Peyer's patch (tissue), 4 donors: ENCODE measurements around the gene ZC3H4. TPM values are rescaled to one million over a fixed set of nuclear protein-coding genes. Genes with fewer than 3 reads are reported as not detected.

ENCODE experiments used
- DNase-seq, 3 donors: peaks; one replicate each; pipeline ENCODE4 v3.0.0-alpha.2; 2017 to 2019
- H3K27ac ChIP-seq, 4 donors: fragments of 200-600 bp; sonication (generic); one replicate each; pipeline ENCODE4 v1.5.1; 2016 to 2019
- H3K27me3 ChIP-seq, 2 donors: fragments of 200-600 bp; sonication (generic); one replicate each; pipeline ENCODE4 v1.5.1; 2019
- H3K36me3 ChIP-seq, 3 donors: fragments of 200-600 bp; sonication (generic); one replicate each; pipeline ENCODE4 v1.5.1; 2016 to 2019
- H3K4me1 ChIP-seq, 4 donors: fragments of 200-600 bp; sonication (generic); one replicate each; pipeline ENCODE4 v1.5.1; 2016 to 2019
- H3K4me3 ChIP-seq, 4 donors: fragments of 200-600 bp; sonication (generic); 1 replicate in 3 of 4; 2 replicates in 1 of 4; pipeline ENCODE4 v1.5.1; 2016 to 2019; ENCODE audit warnings: mild to moderate bottlenecking in 1 of 4
- H3K9me3 ChIP-seq, 4 donors: fragments of 200-600 bp; sonication (generic); one replicate each; pipeline ENCODE4 v1.5.1; 2016 to 2019; ENCODE audit warnings: mild to moderate bottlenecking in 1 of 4
- POLR2A ChIP-seq, 2 donors: fragments of 450-650 bp; IDR thresholded peaks; one replicate each; pipeline ENCODE4 v1.5.1; 2017; ENCODE audit warnings: antibody characterized with exemption in 2 of 2, mild to moderate bottlenecking in 2 of 2, moderate library complexity in 2 of 2
- total RNA-seq, 4 donors: library from RNA; depleted of rRNA; stranded (reverse); fragments of >200 nt; gene quantifications; one replicate each; pipeline ENCODE4 v1.1.0, GENCODE V29; 2016
- TF ChIP-seq, protein P1 (sequence below), 6 experiments: fragments of 450-650 bp in 4 of 6; fragments of 200-600 bp in 2 of 6; sonication (generic) in 1 of 6; IDR thresholded peaks; one replicate each; pipeline ENCODE4 v1.5.1; 2017 to 2019; ENCODE audit warnings: antibody characterized with exemption in 6 of 6, mild to moderate bottlenecking in 3 of 6, moderate library complexity in 1 of 6

Gene ZC3H4
- total RNA-seq, 4 donors from 2014 or later, result 24.7 to 61.9 (median 42.4) TPM

GRCh38 chr19:47156861-47157430 is 43.4 kb upstream of the ZC3H4 start:
- Histone ChIP-seq H3K27me3 (no peaks in the 10 kb centered on the region), H3K36me3 (peaks cover 0 to 44% (median 0%) of the 10 kb centered on the region in 3 donors), H3K4me3 (no peak overlapping the region), H3K27ac (peak overlapping the region; percentile 66 to 86 (median 74)), H3K4me1 (peaks cover 11 to 50% (median 22%) of the 10 kb centered on the region in 4 donors), H3K9me3 (no peaks in the 10 kb centered on the region)
- DNase-seq, result no peak
- TF ChIP-seq POLR2A (IDR thresholded peaks at IDR 0.05), result no peak
- TF ChIP-seq, protein P1, sequence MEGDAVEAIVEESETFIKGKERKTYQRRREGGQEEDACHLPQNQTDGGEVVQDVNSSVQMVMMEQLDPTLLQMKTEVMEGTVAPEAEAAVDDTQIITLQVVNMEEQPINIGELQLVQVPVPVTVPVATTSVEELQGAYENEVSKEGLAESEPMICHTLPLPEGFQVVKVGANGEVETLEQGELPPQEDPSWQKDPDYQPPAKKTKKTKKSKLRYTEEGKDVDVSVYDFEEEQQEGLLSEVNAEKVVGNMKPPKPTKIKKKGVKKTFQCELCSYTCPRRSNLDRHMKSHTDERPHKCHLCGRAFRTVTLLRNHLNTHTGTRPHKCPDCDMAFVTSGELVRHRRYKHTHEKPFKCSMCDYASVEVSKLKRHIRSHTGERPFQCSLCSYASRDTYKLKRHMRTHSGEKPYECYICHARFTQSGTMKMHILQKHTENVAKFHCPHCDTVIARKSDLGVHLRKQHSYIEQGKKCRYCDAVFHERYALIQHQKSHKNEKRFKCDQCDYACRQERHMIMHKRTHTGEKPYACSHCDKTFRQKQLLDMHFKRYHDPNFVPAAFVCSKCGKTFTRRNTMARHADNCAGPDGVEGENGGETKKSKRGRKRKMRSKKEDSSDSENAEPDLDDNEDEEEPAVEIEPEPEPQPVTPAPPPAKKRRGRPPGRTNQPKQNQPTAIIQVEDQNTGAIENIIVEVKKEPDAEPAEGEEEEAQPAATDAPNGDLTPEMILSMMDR (IDR thresholded peaks at IDR 0.05), result no peak

GRCh38 chr19:47155148-47155547 is 41.6 kb upstream of the ZC3H4 start:
- H3K9me3 ChIP-seq, result no peaks in the 10 kb centered on the region
- no peak overlapping the region for H3K4me3 ChIP-seq
- no peaks in the 10 kb centered on the region for H3K27me3 ChIP-seq
- no peak for DNase-seq
- H3K36me3 ChIP-seq, result peaks cover 0 to 54% (median 6%) of the 10 kb centered on the region in 3 donors
- peaks cover 11 to 54% (median 22%) of the 10 kb centered on the region in 4 donors for H3K4me1 ChIP-seq
- H3K27ac ChIP-seq, result peak overlapping the region in 2 of 4 donors; percentile 25 to 26
- TF ChIP-seq POLR2A (IDR thresholded peaks at IDR 0.05), result no peak
- TF ChIP-seq, protein P1 (IDR thresholded peaks at IDR 0.05), result no peak

GRCh38 chr19:47153266-47153665 is 39.7 kb upstream of the ZC3H4 start:
- H3K27ac ChIP-seq, result peak overlapping the region in 2 of 4 donors; percentile 21 to 55
- H3K4me3 ChIP-seq, result no peak overlapping the region
- no peak for DNase-seq
- H3K9me3 ChIP-seq, result no peaks in the 10 kb centered on the region
- peaks cover 8 to 46% (median 16%) of the 10 kb centered on the region in 4 donors for H3K4me1 ChIP-seq
- TF ChIP-seq POLR2A (IDR thresholded peaks at IDR 0.05), result no peak
- TF ChIP-seq, protein P1 (IDR thresholded peaks at IDR 0.05), result no peak
- peaks cover 0 to 54% (median 6%) of the 10 kb centered on the region in 3 donors for H3K36me3 ChIP-seq
- H3K27me3 ChIP-seq, result no peaks in the 10 kb centered on the region

- TF ChIP-seq, protein P1 (IDR thresholded peaks at IDR 0.05), result no peak
- TF ChIP-seq POLR2A (IDR thresholded peaks at IDR 0.05), result no peak
- peaks cover 0 to 59% (median 6%) of the 10 kb centered on the region in 3 donors for H3K36me3 ChIP-seq
- H3K4me3 ChIP-seq, result no peak overlapping the region
- DNase-seq, result no peak
- peaks cover 3 to 40% (median 12%) of the 10 kb centered on the region in 4 donors for H3K4me1 ChIP-seq
- H3K27me3 ChIP-seq, result no peaks in the 10 kb centered on the region
- no peaks in the 10 kb centered on the region for H3K9me3 ChIP-seq
- peak overlapping the region in 2 of 4 donors; percentile 16 to 21 for H3K27ac ChIP-seq
These were observed 39.1 kb upstream of the ZC3H4 start for GRCh38 chr19:47152632-47153031.

GRCh38 chr19:47152205-47152604 is 38.6 kb upstream of the ZC3H4 start:
- H3K4me1 ChIP-seq, result peaks cover 0 to 36% (median 7%) of the 10 kb centered on the region in 4 donors
- no peak for DNase-seq

More at GRCh38 chr19:47152205-47152604, 38.6 kb upstream of the ZC3H4 start:
- Histone ChIP-seq H3K27me3 (no peaks in the 10 kb centered on the region), H3K9me3 (no peaks in the 10 kb centered on the region), H3K36me3 (peaks cover 0 to 59% (median 6%) of the 10 kb centered on the region in 3 donors), H3K27ac (peak overlapping the region in 2 of 4 donors; percentile 16 to 21), H3K4me3 (no peak overlapping the region)
- no peak for TF ChIP-seq POLR2A (IDR thresholded peaks at IDR 0.05)
- TF ChIP-seq, protein P1 (IDR thresholded peaks at IDR 0.05), result no peak
